CD4-positive, alpha-beta T cell treated with Interferon gamma for 1 hour (primary cell): ENCODE results near the gene EEF1A1.

Experiments
- DNase-seq: peaks from one replicate; pipeline ENCODE4 v3.0.0-alpha.2; 2020

EEF1A1 gene

GRCh38 chr6:73503027-73503772 is 17.6 kb downstream of the EEF1A1 start:
- no peak for DNase-seq

GRCh38 chr6:73497915-73498314 is 22.9 kb downstream of the EEF1A1 start:
- DNase-seq = no peak

GRCh38 chr6:73491377-73491776 is 29.5 kb downstream of the EEF1A1 start:
- DNase-seq = no peak

GRCh38 chr6:73487473-73487872 is 33.4 kb downstream of the EEF1A1 start:
- no peak for DNase-seq

GRCh38 chr6:73484438-73484837 is 36.4 kb downstream of the EEF1A1 start:
- DNase-seq = no peak

GRCh38 chr6:73481969-73482368 is 38.9 kb downstream of the EEF1A1 start:
- no peak for DNase-seq

GRCh38 chr6:73477407-73477806 is 43.4 kb downstream of the EEF1A1 start:
- DNase-seq = no peak

GRCh38 chr6:73476723-73477122 is 44.1 kb downstream of the EEF1A1 start:
- no peak for DNase-seq

GRCh38 chr6:73471686-73472290 is 49.0 kb downstream of the EEF1A1 start:
- DNase-seq = no peak
